ENCODE measurements around the gene TULP1.
A peak's percentile ranks its signal among the peaks of the same experiment; 100 is the strongest.

The TULP1 gene

GRCh38 chr6:35505999-35506412 lies 6.7 kb downstream of the TULP1 start:
- no peak for TF ChIP-seq CTCF (conservative IDR thresholded peaks at IDR 0.05; ENCODE audit: low read depth, low read length)
- no peak overlapping the region for H3K4me3 ChIP-seq (ENCODE audit: low read length)
- no peak for DNase-seq (ENCODE audit: low read depth)

DNA sequence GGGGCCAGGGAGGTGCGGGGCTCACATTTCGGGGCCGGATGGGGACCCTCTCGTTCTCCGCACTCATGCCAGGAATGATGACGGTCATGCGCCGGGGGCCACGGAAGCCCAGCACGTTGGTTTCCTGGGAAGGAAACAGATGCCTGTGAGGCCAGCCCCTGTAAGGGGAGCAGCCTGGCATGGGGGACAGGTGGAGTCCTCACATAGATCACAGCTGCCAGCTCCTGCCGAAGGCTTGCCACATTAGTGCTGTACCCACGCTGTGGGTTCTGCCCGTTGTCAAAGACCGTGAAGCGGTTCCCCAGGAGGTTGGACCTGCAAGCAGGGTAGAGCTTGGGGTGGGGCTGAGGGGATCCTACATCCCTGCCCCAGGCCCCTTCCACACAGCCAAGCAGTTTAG lies 9.2 kb downstream of the TULP1 start:
- H3K4me3 ChIP-seq (ENCODE audit: low read length) = no peak overlapping the region
- no peak for DNase-seq (ENCODE audit: low read depth)
- no peak for TF ChIP-seq CTCF (conservative IDR thresholded peaks at IDR 0.05; ENCODE audit: low read depth, low read length)

GRCh38 chr6:35501784-35502183 lies 10.9 kb downstream of the TULP1 start:
- no peak overlapping the region for H3K4me3 ChIP-seq (ENCODE audit: low read length)
- no peak for TF ChIP-seq CTCF (conservative IDR thresholded peaks at IDR 0.05; ENCODE audit: low read depth, low read length)
- DNase-seq (ENCODE audit: low read depth) = no peak

DNA sequence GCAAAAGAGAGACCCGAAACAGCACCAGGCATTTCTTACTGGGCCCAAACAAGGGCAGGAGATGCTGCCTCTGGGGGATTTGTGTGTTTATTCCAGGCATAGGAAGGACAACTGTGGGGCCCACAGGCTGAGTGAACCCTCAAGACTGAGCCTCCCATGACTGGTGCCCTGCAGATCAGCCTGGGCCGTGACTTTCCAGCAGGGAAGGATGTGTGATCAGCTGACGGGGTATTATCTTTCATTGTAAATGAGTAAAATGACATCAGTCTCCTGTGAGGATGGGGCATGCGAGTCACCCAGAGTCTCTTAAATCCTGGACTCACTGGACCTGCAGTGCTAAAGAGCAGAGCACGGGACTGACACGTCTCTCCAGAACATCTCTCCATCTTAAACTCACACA lies 11.9 kb downstream of the TULP1 start:
- DNase-seq (ENCODE audit: low read depth) = no peak
- H3K4me3 ChIP-seq (ENCODE audit: low read length) = no peak overlapping the region
- no peak for TF ChIP-seq CTCF (conservative IDR thresholded peaks at IDR 0.05; ENCODE audit: low read depth, low read length)

GRCh38 chr6:35499372-35499771 lies 13.3 kb downstream of the TULP1 start:
- no peak overlapping the region for H3K4me3 ChIP-seq (ENCODE audit: low read length)
- no peak for TF ChIP-seq CTCF (conservative IDR thresholded peaks at IDR 0.05; ENCODE audit: low read depth, low read length)
- no peak for DNase-seq (ENCODE audit: low read depth)

GRCh38 chr6:35498422-35499067 lies 14.2 kb downstream of the TULP1 start:
- no peak for TF ChIP-seq CTCF (conservative IDR thresholded peaks at IDR 0.05; ENCODE audit: low read depth, low read length)
- H3K4me3 ChIP-seq (ENCODE audit: low read length) = peak overlapping the region; percentile 43
- no peak for DNase-seq (ENCODE audit: low read depth)

DNA sequence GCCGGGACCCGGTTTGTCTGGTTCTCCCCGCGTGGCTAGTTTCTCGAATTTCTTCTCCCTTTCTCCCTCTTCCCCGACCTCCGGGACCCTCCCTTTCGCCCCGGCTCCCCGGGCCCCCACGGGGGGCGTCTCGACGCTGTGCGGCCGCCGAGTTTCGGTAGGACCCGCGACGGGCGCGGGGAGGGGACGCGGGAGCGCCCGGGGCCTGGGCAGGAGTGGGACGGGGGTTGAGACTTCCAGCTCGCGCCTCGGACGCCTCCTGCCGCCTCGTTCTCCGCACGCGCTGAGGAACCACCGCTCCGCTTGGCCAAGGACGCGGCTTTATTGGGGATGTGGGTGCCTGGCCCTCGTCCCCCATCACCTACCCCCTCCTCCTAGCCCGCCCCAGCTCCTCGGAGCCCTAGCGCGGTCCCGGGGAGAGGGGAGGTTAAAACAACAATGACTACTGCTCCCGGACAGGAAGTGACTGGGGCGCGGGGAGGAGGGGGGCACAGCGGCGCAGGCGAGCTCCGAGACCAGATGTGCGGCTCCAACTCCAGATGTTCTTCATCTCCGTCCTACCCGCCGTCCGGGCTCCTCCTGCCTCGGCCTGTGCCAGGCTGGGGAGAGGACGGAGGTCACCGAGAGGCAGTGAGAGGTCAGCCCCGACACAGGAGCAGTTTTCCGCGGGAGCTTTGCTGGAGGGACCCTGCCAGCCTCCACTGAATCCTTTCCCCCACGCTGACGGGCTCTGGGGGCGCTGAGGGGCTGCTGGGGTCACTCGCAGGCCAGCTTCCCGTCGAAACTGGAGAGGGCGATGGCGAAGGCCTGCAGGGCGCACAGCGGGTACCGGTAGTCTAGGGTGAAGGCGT lies 14.9 kb downstream of the TULP1 start:
- H3K4me3 ChIP-seq (ENCODE audit: low read length) = peak overlapping the region; percentile 43
- no peak for DNase-seq (ENCODE audit: low read depth)
- no peak for TF ChIP-seq CTCF (conservative IDR thresholded peaks at IDR 0.05; ENCODE audit: low read depth, low read length)

Measured in retinal pigment epithelial cell (primary cell).